HepG2 (cell line): ENCODE data around the gene IL17C.

Experiments used
- ETV5 ChIP-seq: IDR thresholded peaks from 2 replicates; pipeline ENCODE4 v1.6.1; 2018; ENCODE audit warnings: missing biosample characterization, missing genetic modification reagents, inconsistent platforms, borderline replicate concordance
- KDM5A ChIP-seq: fragments of 200-600 bp; sonication (generic); IDR thresholded peaks from 2 replicates; pipeline ENCODE4 v1.7.0; 2018; ENCODE audit warnings: antibody characterized with exemption, mild to moderate bottlenecking, low read length, borderline replicate concordance
- MAFK ChIP-seq, 2 experiments: IDR thresholded peaks in 1 of 2; conservative IDR thresholded peaks in 1 of 2; 2 replicates each; pipeline ENCODE4 v1.6.1; 2011; ENCODE audit warnings: improper control_type of control experiment in 2 of 2, low read length in 2 of 2
- RBFOX2 ChIP-seq: fragments of 200-400 bp; formaldehyde crosslinking; IDR thresholded peaks from 2 replicates; pipeline ENCODE4 v1.6.1; 2017; ENCODE audit warnings: low read depth, mild to moderate bottlenecking, low read length
- TBP ChIP-seq: sonication (generic); formaldehyde crosslinking; IDR thresholded peaks from 2 replicates; pipeline ENCODE4 v1.5.0; 2020; ENCODE audit warnings: missing genetic modification reagents
- ZNF776 ChIP-seq: sonication (generic); formaldehyde crosslinking; IDR thresholded peaks from 2 replicates; pipeline ENCODE4 v1.4.0; 2020; ENCODE audit warnings: mild to moderate bottlenecking, missing genetic modification reagents
- TF ChIP-seq, protein P1 (sequence below): IDR thresholded peaks from 2 replicates; pipeline ENCODE4 v1.6.1; 2016

DNA sequence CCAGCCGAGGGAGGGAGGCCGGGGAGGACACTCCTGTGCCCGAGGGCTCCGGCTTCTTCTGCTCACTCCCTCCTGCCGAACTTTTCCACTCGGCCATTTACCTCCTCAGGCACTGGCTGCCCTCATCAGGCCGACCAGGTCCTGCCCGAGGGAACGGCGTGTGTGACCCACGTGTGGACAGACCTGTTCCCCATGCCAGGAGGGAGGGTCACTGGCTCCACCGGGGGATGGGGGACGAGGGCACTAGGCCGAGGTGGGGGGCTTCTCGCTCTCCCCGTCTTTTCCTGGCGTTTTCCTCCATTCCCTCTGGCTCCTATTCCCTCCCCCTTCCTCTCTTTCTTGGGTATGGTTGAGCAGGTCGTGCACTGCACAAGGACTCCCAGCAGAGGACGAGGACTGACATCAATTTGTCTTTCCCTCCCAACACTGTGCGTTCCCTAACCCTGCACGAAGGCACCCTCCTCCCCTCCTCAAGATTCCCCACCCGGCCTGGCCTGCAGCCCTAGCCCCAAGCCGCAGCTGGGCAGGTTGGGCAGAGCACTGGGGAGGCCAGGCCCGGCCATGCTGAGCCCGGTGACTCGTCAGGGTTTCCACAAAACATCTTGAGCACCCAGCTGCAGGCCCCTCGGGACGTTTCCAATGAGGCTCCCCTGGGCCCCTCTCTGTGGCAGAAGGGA is 3.2 kb upstream of the IL17C start:
- no peak for TF ChIP-seq MAFK (conservative IDR thresholded peaks at IDR 0.05 in 1 of 2, IDR thresholded peaks at IDR 0.05 in 1 of 2; ENCODE audit: low read length in 2 of 2)
- no peak for TF ChIP-seq ETV5
- TF ChIP-seq, protein P1, sequence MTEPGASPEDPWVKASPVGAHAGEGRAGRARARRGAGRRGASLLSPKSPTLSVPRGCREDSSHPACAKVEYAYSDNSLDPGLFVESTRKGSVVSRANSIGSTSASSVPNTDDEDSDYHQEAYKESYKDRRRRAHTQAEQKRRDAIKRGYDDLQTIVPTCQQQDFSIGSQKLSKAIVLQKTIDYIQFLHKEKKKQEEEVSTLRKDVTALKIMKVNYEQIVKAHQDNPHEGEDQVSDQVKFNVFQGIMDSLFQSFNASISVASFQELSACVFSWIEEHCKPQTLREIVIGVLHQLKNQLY (CRISPR knock-in tag), result no peak
- no peak for TF ChIP-seq KDM5A
- TF ChIP-seq TBP (CRISPR knock-in tag), result no peak
- TF ChIP-seq RBFOX2, result no peak
- no peak for TF ChIP-seq ZNF776 (CRISPR knock-in tag)
